HG02970 (cell line): ENCODE data around the gene PAX2.
"Not testable (repeated sequence)": the region's sequence is repeated elsewhere in the genome, so short reads cannot be mapped to it uniquely, and the experiment has no call there.

Experiments used
- ATAC-seq: cut with Tn5 transposase; IDR thresholded peaks from one replicate; pipeline ENCODE4 v1.9.1; 2021; ENCODE audit warnings: mild to moderate bottlenecking, moderate library complexity, moderate number of reproducible peaks; ENCODE audit not compliant: unreplicated experiment, low FRiP score

Gene PAX2

DNA sequence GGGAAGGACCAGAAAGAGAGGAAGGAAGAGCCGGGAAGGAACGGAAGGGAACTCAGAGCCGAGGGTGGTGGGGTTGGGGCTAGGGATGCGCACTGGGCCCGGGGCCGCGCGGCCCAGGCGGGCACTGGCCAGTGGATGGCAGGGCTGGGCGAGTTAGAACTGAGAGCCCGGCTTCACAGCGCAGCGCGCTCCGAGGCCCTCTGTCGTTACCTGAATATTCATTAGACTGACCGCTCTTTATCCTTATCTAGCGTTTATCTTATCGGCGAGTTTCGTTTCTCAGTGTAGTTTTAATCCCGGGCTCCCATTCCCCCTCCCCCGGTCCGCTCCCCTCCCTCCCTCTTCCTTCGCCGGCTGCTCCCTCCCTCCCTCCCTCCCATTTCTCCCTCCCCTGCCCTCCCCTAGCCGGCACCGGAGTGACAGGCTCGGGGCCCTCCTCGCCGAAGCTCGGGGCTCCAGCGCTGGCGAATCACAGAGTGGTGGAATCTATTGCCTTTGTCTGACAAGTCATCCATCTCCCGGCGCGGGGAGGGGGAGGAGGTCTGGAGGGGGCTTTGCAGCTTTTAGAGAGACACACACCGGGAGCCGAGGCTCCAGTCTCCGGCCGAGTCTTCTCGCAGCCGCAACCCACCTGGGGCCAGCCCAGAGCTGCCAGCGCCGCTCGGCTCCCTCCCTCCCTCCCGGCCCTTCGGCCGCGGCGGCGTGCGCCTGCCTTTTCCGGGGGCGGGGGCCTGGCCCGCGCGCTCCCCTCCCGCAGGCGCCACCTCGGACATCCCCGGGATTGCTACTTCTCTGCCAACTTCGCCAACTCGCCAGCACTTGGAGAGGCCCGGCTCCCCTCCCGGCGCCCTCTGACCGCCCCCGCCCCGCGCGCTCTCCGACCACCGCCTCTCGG, at the start of gene PAX2:
Gene PAX2 (plus strand): TSS at position 596 of the 895 bp plus-strand sequence. CDS start 679 bp downstream, outside the sequence.
- ATAC-seq = no peak

DNA sequence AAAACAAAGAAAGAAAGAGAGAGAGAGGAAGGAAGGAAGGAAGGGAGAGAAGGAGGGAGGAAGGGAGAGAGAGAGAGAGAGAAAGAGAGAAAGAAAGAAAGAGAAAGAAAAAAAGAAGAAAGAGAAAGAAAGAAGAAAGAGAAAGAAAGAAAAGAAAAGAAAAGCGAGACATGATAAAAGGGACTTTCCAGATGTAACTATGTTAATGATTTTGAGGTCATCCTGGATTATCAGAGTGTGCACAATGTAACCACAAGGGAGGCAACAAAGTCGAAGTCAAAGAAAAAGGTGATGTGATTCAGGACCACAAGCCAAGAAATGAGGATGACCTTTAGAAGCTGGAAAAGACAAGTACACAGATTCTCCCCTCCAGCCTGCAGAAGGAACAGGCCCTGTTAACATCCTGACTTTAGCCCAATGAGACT, 48.9 kb upstream of the PAX2 start:
- ATAC-seq = no peak

DNA sequence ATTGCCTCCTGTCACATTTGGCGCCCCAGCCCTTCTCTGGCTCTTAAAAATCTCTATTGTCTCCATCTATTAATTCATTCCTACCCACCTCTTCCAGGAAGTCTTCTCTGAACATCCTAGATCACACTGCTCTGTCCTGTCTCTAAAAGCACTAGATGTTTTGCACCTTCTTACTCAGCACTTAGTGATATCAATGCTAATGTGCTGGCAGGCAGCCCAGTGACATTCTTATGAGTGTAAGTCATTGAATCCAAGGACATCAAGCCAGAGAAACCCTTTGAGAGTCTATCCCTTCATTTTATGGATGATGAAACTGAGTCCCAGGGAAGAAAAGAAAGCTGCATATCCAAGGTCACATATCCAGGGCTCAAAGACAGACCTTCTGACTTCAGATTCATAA, 48.3 kb upstream of the PAX2 start:
- no peak for ATAC-seq

DNA sequence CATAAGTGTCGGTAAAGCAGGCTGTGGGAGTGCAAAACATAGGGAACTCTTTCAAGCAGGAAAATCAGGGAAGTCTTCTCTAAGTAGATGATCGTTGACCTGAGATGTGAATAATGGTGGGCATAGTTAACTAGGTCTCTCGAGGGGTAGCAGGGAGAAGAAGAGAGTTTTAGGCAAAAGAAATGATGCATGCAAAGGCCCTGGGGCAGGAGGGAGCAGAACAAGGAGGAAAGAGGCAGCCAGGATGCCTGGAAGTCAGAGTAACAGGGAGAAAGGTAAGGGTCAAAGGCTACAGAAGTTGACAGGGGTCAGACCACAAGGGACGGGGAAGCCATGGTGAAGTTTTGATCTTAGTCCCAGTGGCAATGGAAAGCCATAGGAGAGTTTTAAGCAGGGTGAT, 47.8 kb upstream of the PAX2 start:
- ATAC-seq = no peak

DNA sequence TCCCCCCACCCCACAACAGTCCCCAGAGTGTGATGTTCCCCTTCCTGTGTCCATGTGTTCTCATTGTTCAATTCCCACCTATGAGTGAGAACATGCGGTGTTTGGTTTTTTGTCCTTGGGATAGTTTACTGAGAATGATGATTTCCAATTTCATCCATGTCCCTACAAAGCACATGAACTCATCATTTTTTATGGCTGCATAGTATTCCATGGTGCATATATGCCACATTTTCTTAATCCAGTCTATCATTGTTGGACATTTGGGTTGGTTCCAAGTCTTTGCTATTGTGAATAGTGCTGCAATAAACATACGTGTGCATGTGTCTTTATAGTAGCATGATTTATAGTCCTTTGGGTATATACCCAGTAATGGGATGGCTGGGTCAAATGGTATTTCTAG, 43.7 kb upstream of the PAX2 start:
- ATAC-seq = not testable (repeated sequence)

DNA sequence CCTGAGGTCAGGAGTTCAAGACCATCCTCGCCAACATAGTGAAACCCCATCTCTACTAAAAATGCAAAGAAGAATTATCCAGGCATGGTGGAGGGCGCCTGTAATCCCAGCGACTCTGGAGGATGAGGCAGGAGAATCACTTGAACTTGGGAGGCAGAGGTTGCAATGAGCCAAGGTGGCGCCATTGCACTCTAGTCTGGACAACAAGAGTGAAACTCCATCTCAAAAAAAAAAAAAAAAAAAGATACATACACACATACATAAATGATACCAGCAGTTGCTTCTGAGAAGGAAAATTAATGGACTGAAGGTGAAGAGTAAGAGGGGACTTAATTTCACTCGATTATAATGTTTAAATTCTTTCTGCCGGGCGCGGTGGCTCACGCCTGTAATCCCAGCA, 40.2 kb upstream of the PAX2 start:
- ATAC-seq = no peak

DNA sequence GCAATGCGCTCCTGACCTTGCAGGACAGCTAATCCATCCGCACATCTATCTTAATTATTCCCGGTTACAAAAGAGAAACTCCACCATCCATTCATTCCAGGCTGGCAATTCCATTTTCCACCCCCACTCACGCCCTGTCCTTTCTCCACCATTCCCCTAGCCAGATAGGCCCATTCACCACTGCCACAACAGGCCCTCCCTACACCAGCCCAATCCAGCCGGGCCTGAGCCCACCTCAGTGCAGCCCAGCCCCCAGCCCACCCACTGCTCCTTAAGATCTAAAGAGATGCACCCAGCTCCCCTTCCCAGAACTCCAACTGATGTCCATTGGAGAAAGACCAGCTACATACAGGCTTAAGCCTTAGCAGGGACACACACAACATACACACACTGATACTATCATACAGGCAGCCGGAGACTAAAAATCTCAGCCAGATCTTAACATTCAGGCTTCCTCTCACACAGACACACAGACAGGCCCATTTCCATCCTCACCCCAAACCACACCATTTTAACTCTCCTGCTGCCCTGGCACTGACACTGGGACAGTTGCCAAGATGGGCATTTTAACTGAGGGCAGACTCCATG, 38.0 kb upstream of the PAX2 start:
- ATAC-seq = no peak

DNA sequence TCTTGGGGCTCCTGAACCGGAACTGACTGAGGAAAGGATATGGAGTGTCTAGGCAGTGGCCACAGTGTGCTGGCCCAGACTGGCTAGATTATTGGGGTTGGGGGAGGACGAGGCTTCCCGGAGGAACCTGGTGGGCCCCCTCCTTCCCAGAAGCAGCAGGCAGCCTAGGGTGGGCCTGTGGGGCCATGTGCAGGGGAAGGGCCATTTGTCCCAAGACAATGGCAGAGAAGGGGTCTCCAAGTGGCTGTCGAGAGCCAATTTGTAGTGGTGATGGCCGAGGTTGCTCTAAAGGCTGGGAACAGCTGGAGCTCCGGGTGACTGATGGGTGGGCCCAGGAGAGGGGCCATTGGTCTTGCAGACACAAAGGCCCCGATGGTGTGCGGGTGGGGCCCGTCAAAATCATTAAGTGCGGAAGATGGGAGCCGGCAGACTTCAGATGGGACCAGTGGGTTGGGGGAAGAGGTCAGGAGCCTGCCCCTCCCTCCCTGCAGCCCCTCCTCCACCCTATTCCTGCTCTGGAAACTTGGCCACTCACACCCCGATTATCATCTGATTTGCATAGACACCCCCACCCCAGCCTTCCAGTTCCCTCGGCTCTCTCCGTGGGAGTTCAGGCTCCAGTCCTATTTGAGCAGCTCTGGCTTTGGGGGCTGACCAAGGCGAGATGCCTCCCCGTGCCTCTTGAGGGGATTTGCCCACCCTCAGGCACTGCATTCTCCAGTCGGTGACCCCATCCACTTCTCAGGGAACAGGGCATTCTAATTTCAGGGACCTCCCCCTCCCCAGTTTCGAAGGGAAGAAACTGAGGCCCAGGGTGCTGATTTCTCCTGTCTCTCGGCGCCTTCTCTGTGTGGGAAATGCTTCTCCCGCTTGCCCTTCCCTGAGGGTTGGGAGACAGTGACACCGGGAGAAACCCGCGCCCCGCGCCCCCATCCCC, 36.0 kb upstream of the PAX2 start:
- ATAC-seq = no peak

DNA sequence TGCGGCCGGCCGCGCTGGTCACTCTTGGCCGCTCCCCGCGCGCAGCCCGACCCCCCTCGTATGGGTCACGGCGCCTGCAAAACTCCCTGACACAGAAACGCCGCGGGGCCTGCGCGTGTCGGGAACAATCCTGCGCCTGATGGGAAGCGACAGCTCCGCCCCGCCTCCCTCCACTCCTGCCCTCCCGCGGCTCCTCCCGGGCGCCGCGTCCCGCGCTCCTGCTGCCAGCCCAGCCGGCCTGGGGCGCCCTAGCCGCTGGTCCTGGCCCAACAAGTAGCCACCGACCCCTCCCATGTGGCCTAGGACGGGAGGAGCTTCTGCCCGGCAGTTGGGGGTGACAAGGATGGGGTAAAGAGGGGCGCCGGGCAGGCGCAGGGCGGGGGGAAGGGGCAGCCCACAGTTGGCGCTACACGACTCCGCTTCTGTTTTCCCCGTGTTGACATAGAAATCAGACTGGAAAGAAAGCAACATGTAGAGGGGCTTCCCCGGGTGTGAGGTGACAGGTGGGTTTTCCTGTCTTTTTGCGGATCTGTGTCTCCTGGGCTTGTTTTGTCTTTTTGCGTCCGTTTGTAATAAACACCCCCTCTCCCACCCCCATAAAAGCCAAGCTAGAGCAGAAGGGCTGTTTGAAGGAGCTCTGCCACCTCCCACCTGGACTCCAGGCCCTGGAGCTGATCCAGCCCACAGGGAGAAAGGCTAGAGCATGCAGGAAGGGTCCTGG, 35.1 kb upstream of the PAX2 start:
- ATAC-seq = no peak

DNA sequence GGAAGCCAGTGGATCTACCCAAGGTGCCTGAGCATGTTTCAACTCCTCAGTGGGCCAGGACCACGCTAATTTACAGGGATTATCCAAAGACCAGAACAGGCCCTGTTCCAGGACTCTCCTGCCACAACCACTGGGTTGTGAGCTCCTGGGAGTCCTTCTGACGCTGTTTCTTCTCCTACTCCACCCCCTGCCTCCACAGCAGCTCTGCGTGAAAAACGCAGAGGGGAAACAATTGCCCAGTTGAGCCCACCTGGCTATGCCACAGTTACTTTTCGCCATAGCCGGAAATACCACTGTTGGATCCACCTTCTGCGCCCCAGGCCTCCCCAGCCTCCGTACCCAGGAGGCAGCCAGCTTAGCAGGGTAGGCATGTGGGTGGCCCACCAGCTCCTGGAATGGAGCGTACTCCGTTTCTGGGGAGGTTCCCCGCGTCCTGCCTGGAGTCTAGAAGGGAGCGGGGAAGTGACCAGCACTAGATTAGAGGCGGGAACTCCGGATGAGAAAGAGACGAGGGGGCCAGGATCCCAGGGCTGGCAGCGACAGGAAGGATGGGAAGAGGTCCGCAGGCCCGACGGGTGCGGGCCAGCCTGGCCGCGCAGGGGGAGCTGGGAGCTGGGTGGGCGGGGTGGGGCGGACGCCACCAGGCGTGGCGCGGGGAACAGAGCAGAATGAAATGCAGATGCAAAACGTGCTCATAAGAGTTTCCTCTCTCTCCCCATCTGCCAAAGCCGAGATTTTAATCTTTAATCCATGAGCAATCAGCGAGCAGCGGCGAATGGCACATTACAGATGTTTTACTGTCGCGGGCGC, 32.1 kb upstream of the PAX2 start:
- no peak for ATAC-seq

DNA sequence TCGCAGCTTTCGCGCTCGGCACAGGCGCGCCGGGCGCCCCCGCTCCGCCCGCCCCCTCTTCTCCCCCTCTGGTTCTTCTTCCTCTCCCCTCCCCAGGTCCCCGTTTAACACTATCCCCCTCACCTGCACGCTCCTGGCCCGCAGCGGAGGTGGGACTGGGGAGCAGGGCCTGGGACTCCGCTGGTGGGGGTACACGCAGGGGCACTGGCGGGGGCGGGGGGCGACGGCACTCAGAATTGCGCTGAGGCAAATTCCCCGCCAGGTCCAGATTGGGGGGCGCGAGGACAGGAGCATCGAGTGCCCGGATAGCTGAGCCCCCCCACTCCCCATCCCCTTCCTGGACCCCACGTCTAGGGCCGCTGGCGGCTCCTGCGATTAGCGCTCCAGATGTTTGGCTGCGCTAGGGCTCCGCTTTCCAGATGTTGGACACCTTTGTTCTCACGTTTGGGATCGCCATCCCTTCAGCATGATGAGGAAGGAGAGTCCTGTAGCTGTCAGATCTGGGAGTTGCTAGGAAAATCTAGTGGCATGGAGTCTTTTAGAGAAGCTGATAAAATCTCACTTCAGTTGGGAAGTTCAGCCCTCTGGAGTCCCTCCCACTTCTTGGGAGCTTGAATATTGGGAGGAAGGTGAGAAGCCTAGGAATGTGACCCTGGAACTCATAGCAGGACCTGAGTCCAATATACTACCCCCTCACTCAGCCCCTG, 31.4 kb upstream of the PAX2 start:
- ATAC-seq = no peak

DNA sequence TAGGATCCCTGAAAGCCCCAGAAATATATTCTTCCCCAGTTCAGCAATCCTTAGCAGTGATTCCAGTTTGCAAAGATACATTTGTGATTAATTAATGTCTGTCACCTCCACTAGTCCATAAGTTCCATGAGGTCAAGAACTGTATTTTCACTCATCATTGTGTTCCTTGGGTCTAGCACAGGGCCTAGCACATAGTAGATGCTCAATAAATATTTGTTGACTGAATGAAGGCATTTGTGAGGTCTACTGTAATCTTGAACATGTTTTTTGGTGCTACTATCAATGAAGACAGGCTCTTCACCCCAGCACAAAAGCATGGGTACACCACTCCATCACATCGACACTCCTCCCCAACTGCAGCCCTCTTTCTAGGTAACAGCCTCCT, 30.8 kb upstream of the PAX2 start:
- ATAC-seq = no peak

DNA sequence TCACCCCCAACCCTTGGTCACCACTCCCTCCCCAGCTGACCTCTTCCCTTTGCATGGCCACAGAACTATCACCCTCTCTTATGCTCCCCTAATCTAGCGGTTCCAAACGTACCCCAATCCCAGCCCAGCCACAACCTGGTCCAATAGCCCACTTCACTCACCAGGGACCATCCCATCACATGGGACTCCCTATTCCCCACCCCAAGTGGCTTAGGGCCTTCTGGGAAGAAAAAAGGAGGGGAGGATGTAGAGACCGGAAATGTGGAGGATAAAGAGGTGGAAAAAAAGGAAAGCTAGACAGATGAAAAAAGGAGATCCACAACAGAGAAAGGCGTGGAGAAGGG, 30.3 kb upstream of the PAX2 start:
- no peak for ATAC-seq

DNA sequence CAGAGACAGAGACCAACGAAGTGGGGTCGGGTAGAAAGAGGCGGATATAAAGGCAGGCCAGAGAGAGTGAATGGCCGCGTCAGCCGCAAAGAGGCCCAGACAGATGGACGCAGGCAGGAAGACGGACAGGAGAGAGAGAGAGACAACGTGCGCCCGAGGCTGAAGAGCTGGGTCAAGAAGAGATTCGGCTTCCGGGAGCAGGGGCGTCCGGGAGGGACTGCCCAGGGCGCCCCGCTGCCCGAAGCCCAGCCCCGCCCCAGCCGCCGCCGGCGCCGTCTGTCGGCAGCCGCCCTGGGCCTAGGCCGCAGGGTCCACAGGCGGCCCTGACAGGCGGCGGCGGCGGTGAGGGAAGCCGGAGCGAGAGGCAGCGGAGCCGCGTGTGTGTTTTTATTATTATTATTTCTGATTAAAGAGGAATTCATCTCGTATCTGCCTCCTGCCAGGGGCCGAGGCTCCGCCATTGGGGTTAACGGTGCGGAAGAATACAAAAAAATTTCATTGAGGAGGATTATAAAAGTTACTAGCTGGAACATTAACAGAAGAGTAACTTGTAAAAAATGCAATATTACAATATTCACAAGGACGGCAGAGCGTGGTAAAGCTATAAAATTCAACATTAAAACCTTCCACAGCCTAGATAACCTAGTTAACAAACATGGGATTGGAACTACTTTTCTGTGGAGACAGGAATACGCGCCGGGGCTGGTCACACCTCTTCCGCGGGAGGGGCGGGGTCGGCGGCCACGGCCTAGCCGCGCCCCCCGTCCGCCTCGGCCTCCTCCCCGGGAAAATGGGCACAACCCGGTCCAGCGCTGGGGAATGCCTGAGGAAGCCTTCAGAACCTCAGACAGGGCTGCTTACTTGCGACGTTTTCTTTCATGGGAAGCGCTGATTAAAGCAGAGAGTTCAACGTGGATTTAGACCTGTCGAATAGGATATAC, 29.7 kb upstream of the PAX2 start:
- no peak for ATAC-seq

DNA sequence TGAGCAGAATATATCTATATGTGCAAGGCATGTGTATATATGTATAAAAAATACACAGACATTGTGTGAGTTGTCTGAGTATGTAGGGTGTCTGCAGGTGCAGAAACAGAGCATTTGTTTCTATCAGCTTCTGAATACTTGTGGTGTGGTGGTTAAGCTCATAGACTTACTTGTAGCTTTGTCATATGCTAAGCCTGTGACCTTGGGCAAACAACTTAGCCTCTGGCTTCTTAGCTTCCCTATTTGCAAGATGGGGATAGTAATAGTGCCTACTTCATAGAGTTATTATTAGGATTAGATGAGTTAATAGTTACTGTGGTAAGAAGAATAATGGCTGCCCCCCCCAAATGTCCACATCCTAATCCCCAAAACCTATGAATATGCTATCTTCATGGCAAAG, 28.2 kb upstream of the PAX2 start:
- ATAC-seq = no peak

DNA sequence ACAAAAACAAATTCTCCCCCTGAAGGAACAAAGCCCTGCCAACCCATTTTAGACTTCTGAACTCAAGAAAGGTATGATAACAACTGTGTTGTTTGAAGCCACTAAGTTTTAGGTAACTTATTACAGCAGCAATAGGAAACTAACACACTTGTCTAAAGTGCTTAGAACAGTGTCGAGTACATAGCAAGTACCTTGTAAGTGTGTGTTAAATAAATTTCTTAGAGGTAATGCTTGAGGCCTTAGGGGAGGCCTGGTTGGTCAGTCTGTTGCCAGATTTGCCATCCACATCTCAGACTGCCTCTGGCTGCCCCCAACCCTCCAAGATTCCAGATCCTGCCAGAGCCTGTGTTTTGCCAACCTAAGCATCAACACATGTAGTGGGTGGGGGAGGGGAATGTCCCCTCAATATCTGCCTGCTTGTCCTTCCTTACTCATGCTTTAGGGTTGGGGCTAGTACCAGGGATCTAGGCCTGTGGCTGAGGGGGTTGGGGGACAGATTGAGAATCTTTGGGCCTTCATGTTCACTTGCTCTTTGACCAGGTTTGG, 27.1 kb upstream of the PAX2 start:
- ATAC-seq = no peak

DNA sequence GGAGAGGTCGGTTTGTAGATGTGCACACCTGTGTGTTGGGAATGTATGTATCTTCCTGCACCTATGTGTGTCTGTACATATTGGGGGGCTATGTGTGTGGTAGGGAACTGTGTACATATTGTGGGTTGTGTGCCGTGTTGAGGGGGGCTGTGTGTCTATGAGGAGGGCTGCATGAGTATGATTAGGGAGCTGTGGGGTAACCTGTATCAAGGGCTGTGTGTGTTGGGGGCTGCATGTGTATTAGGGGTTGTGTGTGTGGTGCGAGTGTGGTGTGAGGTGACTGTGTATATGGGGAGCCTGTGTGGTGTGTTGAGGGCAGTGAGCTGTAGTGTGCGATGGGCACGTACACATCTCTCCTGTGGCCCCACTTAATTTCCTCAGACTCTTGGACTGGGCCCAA, 22.2 kb upstream of the PAX2 start:
- no peak for ATAC-seq
